SK-N-DZ (cell line): Measurements from ENCODE around the gene BAZ1B.
"Not testable (repeated sequence)": the region's sequence is repeated elsewhere in the genome, so short reads cannot be mapped to it uniquely, and the experiment has no call there.

Experiments used
- DNase-seq: peaks from one replicate; pipeline ENCODE4 v3.0.0-alpha.2; 2015; ENCODE audit warnings: low spot score

The BAZ1B gene

DNA sequence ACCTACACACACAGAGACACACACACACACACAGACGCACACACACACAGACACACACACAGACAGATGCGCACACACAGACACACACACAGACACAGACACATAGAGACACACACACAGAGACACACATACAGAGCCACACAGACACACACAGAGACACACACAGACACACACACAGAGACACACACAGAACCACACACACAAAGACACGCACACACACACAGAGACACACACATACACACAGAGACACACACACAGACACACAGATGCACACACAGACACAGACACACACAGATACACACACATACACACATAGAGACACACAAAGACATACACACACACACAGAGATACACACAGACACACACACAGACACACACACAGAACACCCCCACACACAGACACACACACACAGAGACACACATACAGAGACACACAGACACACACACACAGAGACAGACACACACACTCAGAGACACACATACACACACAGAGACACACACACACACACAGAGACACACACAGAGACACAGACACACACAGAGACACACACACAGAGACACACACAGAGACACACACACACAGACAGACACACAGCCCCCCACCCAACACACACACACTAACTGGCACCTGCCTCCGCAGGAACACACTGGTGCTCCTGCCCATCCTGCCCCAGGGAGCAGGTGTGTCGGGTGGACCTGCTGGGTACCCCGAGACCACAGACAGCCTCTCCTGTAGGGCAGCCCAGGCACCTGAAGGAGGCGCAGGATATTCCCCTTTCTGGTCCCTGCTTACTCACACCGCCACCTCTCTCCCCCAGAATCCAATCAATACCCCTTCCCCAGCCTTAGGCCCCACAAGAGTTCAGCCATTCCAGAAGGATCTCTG is 93.9 kb downstream of the BAZ1B start:
- no peak for DNase-seq

DNA sequence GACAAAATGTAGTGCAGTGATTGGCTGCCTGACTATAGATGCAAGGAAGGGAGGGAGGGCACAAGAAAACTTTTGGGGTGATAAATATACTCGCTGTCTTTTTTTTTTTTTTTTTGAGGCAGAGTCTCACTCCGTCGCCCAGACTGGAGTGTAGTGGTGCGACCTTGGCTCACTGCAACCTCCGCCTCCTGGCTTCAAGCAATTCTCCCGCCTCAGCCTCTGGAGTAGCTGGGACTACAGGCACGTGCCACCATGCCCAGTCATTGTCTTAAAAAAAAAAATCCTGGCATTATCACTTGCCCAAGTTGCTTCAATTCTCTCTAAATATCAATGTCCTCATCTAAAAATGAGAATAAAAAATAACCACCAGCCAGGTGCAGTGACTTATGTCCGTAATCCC is 96.1 kb downstream of the BAZ1B start:
- DNase-seq, result no peak

DNA sequence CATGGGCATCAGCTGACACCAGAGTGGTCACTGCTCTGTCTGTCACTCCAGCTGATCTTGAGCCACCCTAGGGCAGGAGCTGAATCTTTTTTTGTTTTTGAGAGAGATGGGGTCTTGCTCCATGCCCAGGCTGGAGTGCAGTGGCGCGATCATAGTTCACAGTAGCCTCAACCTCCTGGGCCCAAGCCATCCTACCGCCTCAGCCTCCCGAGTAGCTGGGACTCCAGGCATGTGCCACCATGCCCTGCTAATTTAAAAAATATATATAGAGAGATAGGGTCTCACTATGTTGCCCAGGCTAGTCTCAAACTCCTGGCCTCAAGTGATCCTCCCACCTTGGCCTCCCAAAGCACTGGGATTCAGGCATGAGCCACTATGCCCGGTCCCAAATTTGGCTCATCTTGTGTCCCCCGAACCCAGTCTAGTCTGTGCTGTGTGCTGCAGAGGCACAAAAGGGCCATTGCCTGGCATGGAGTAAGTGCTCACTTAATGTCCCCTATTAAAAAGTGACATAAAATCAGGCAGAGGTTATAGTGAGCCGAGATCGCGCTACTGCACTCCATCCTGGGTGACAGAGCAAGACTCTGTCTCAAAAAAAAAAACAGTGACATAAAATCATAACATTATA is 96.6 kb downstream of the BAZ1B start:
- no peak for DNase-seq

DNA sequence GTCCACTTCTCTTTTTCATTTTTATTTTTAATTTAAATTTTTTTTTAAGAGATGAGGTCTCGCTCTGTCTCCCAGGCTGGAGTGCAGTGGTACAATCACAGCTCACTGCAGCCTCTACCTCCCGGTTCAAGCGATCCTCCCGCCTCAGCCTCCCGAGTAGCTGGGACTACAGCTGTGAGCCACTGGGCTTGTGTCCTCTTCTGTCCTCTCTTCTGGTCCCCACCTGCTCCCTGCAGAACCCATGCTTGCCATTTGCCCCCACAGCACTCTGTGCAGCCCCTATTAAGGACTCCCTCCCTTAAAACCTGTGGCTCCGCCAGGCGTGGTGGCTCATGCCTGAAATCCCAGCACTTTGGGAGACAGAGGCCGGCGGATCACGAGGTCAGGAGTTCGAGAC is 97.6 kb downstream of the BAZ1B start:
- DNase-seq, result no peak

DNA sequence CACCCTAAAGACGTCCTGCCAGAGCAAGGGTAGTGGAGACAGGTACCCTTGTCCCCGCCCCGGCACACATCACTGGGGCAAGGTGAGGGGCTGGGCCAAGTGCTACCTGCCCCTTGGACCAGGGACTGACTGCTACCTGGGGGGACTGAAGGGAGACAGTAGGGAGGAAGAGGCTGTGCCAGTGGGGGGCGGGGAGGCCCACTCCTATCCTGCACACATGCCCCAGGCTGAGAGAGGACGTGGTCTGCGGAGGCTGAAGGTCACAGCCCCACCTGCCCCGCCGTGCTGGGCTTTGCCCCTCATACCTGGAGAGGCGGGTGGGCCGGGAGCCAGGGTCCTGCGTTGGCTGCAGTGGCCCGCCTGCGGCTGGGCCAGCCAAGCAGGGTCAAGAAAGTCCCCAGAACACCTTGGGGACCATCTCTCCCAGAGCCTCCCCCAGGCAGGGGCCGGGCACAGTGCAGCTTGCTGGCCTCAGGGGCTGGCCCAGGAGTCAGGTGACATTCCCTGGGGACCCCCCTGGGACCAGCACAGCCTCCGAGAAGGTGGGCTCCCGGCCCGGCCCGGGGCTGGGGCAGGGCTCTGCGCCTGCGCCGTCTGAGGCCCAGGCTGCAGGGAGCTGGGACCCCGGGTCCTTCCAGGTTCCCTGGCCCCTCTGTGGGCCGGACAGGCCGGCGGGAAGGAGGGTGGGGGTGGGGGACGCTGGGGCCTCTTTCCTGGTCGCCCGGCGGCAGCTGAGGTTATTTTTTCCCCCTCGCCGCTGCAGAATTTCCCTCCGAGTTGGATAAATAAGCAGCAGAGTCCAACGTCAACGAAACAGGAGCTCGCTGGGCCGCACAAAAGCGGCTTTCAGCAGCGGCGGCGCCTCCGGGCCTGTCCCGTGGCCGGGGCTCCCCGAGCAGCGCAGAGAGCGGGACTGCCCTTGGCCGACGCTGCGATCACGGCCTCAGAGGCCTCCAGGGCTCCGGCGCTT is 98.3 kb downstream of the BAZ1B start:
- no peak for DNase-seq

DNA sequence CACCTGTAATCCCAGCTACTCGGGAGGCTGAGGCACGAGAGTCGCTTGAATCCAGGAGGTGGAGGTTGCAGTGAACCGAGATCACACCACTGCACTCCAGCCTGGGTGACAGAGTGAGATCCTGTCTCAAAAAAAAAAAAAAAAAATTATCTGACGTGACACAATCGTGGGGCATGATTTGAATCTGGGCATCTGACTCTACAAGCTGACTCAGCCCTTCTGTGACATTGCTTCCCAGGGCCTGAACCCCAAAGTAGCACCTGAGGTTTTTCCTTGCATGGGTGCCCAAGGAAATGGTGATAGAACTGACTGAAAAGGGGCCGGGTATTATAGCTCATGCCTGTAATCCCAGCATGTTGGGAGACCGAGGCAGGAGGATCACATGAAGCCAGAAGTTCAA is 101.5 kb downstream of the BAZ1B start:
- DNase-seq, result not testable (repeated sequence)

DNA sequence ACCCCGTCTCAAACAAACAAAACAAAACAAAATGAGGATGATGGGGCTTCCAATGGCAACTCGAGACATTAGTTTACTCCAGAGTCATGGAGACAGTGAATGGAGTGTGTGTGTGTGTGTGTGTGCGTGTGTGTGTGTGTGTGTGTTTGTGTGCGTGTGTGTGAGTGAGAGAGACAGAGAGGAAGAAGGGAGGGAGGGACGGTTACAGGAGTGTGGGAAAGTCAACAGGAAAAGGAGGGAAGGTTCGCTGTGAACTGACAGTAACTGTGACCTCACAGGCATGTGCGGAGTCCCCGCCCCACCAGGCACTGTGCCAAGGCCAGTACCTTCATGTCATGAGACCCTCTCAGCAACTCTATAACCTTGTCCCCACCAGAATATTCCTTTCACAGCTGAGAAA is 102.1 kb downstream of the BAZ1B start:
- DNase-seq, result not testable (repeated sequence)

DNA sequence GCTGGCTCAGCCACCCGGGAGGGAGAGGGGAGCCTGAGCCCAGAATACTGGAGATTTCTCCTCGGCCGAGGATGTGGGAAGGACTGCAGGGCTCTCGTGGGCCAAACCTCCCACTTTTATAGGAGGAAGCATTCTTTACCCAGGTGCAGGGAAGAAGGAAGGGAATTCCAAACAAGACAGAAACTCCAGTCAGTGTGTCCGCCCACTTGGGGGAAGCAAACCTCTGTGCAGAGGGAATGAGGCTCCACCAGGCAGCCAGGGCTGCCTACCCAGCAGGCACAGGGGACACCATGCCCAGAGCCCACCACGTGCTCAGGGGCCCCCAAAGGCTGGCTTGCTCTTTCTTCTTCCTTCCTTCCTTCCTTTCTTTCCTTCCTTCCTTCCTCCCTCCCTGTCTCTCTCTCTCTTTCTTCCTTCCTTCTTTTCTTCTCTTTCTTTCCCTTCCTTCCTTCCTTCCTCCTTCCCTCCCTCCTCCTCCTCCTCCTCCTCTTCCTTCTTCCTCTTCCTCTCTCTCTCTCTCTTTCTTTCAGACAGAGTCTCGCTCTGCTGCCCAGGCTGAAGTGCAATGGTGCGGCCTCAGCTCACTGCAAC is 103.9 kb downstream of the BAZ1B start:
- no peak for DNase-seq

DNA sequence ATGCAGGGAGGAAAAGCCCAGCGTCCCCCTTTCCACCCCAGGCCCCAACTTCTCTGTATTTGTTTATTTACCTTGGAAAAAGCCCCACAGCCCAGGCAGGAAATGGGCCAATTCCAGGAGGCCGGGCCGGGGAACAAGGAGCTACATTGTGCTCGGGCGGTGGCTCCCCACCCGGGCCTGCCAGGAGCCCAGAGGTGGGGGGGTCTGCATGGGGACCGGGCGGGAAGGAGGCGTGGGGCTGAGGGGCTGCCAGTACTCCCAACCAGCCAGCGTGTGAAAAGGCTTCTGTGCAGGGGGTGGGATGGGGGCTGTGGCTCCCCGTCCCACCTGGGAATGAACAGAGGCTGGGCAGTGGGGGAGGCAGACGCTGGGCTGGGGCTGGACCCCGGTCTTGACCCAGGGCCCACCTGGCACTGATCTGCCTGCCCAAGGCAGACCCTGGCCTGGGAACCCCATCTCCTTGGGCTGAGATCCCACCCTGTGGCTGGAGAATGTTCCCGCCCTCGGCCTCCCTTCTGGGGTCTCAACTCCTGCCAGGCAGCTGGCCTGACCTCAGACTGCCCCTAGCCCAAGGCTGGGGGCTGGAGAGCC is 111.5 kb downstream of the BAZ1B start:
- DNase-seq, result not testable (repeated sequence)

DNA sequence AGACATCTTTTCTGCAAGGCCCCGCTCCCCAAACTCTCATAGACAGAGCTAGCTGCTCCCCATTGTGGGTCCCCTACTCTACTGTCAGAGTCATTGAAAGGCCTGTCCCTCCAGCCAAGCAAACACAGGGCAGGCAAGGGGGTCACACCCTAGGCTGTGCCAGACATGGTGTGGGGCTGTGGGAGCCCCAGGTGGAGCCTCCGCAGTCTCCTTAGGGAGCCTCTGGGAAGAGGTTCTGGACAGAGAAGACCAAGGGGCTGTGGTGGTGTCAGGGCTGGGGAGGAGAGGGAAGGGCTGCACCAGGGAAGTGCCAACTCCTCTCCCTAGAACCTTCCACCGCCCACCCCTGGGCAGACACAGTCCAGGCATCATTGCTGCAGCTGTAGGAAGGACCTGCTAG is 117.2 kb downstream of the BAZ1B start:
- DNase-seq, result not testable (repeated sequence)

DNA sequence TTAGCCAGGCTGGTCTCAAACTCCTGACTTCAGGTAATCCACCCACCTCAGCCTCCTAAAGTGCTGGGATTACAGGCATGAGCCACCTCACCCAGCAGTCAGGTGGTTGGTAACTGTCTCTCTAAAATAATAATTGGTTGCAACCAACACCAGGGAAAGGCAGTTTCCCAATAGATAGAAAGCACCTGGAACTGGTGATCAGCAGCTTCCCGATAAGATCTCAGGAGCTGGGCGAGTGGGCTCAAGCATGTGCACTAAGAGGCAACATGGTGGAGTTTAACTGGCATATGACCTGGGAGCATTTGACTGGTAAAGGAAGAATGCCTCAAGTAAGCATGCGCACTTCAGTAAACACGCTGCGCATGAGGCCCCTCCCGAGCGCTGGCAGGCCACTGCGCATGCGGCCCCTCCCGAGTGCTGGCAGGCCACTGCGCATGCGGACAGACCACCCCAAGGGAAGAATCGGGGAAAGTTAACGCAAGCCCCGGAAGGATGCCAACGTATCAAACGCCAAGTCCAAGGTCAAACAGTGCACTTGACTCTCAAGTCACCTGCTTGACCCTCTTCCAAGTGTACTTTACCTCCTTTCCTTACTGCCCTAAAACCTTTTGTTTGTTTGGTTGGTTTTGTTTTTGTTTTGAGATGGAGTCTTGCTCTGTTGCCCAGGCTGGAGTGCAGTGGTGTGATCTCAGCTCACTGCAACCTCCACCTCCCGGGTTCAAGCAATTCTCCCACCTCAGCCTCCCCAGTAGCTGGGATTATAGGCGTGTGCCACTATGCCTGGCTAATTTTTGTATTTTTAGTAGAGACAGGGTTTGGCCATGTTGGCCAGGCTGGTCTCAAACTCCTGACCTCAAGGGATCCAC is 122.7 kb downstream of the BAZ1B start:
- peak; percentile 78 for DNase-seq

DNA sequence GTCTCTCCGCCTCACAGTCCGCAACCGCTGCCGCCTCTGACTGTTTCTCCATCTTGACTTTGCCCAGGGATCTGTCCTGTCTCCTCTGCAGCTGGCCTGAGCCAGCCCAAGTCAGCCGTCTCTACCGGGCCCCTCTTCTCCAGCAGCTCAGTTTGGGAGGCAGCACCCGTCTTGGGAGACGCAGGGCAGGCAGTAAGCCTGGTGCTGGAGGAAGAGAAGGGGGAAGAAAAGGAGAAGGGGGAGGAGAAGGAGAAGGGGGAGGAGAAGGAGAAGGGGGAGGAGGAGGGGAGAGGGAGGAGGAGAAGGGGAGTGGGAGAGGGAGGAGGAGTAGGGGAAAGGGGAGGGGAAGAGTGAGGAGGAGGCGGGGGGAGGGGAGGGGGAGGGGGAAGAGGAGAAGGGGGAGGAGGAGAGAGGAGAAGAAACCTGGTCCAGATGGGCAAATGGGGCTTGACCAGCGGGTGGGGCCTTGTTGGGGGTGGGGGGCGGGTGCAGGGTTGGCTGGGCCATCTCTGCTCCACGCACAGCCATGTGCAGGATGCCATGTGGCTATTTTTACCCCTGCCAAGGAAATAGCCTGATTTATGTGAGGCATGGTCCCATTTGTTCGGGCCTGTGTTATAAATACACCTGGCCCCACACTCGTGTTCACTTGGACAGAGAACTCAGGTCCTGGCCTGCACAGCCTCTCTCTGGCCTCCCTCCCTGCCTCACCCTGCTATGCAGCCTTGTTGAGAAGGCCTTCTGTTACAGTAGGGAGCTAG is 124.4 kb downstream of the BAZ1B start:
- peak; percentile 35 for DNase-seq

DNA sequence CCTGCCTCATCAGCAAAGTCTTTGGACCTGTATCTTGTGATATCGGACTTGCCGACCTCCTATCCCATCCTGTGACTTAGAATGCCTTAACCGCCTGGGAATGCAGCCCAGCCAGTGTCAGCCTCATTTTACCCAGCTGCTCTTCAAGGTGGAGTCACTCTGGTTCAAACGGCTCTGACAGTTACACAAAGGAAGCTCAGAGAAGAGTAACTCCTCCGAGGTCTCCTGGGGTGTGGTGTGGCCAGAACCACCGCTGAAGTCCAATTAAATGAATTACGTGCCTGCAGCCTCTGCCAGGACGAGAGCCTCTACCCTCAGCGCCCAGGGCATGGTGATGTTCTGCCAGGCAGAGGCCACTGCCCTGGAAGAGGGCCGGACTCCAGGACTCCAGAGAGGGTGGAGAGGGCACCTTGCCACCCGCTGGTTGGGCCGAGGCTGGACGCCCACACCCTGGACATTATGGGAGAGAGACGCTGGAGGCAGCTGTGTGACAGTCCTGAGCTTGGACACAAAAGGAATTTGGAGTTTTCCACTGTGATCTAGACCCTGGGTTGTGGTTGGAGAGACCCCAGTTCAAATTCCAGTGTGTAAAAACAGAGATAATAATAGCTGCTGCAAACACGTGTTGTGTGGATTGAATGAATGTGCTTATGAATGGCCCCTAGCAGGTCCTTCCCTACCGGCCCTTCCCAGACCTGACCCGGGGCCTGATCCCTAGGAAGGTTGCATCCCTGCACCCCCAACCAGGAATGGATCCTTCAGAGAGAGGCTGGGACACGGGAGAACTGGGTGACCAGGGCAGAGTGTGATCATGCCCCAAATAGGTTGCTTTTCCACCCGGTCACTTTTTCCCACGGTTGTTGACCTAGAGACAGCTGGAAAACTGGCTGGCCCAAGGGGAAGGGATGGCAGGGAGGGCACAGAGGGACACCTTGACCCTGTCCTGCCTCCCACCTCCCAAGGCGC is 126.3 kb downstream of the BAZ1B start:
- DNase-seq, result no peak

DNA sequence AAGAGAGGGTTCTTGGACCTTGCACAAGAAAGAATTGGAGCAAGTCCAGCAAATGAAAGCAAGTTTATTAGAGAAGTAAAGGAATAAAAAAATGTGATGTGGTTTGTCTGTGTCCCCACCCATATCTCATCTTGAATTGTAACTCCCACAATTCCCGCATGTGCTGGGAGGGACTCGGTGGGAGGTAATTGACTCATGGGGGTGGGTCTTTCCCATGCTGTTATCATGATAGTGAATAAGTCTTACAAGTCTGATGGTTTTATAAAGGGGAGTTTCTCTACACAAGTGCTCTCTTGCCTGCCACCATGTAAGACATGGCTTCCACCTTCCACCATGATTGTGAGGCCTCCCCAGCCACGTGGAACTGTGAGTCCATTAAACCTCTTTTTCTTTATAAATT is 127.7 kb downstream of the BAZ1B start:
- DNase-seq, result no peak

DNA sequence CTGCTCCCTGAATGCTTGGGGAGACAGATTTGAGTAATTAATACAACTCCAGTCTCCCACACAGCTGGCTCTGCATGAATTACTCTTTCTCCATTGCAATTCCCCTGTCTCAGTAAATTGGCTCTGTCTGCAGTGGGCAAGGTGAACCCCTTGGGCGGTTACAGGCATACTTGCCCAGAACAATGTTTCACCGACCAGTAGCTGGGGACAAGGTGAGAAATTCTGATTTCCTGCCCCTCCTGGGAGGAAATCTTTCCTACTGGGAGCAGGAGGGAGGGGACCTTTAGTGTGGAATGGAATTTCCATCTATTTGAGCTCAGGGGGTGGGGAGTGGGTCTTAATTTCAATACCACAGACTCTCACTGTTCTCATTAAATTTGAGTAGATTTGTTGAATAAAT is 130.7 kb downstream of the BAZ1B start:
- DNase-seq, result no peak
